ENCODE data around the gene AKT2. TPM values are rescaled to one million over a fixed set of nuclear protein-coding genes. Genes with fewer than 3 reads are reported as not detected.

AKT2 gene
- total RNA-seq, 1 donor from 2014 or later = 54.8 TPM

GRCh38 chr19:40208602-40209001 lies 76.5 kb downstream of the AKT2 start:
- Histone ChIP-seq H3K4me3 (ENCODE audit: low read depth, low read length) (no peak overlapping the region), H3K36me3 (ENCODE audit: control insufficient read depth, insufficient read depth, low read length) (peaks cover 1% of the 10 kb centered on the region), H3K27me3 (ENCODE audit: control insufficient read depth, insufficient read depth, low read length) (no peaks in the 10 kb centered on the region)
- FAIRE-seq = no peak
- DNase-seq (ENCODE audit: low read depth) = no peak
- no peak for TF ChIP-seq CTCF (IDR thresholded peaks at IDR 0.05; ENCODE audit: insufficient read depth, low read length, severe bottlenecking)

GRCh38 chr19:40205760-40206159 lies 79.4 kb downstream of the AKT2 start:
- no peaks in the 10 kb centered on the region for H3K27me3 ChIP-seq (ENCODE audit: control insufficient read depth, insufficient read depth, low read length)
- DNase-seq (ENCODE audit: low read depth) = no peak
- peaks cover 2% of the 10 kb centered on the region for H3K36me3 ChIP-seq (ENCODE audit: control insufficient read depth, insufficient read depth, low read length)
- FAIRE-seq = no peak
- no peak overlapping the region for H3K4me3 ChIP-seq (ENCODE audit: low read depth, low read length)
- no peak for TF ChIP-seq CTCF (IDR thresholded peaks at IDR 0.05; ENCODE audit: insufficient read depth, low read length, severe bottlenecking)

GRCh38 chr19:40204381-40204780 lies 80.8 kb downstream of the AKT2 start:
- DNase-seq (ENCODE audit: low read depth) = no peak
- no peaks in the 10 kb centered on the region for H3K27me3 ChIP-seq (ENCODE audit: control insufficient read depth, insufficient read depth, low read length)
- no peak overlapping the region for H3K4me3 ChIP-seq (ENCODE audit: low read depth, low read length)
- no peak for FAIRE-seq
- TF ChIP-seq CTCF (IDR thresholded peaks at IDR 0.05; ENCODE audit: insufficient read depth, low read length, severe bottlenecking) = no peak
- H3K36me3 ChIP-seq (ENCODE audit: control insufficient read depth, insufficient read depth, low read length) = peaks cover 1% of the 10 kb centered on the region

- Histone ChIP-seq H3K4me3 (ENCODE audit: low read depth, low read length) (no peak overlapping the region), H3K27me3 (ENCODE audit: control insufficient read depth, insufficient read depth, low read length) (no peaks in the 10 kb centered on the region), H3K36me3 (ENCODE audit: control insufficient read depth, insufficient read depth, low read length) (peaks cover 1% of the 10 kb centered on the region)
- no peak for FAIRE-seq
- no peak for TF ChIP-seq CTCF (IDR thresholded peaks at IDR 0.05; ENCODE audit: insufficient read depth, low read length, severe bottlenecking)
- peak; percentile 20 for DNase-seq (ENCODE audit: low read depth)
Observed at GRCh38 chr19:40200341-40201099, 84.6 kb downstream of the AKT2 start.

GRCh38 chr19:40198272-40198990 lies 86.7 kb downstream of the AKT2 start:
- H3K27me3 ChIP-seq (ENCODE audit: control insufficient read depth, insufficient read depth, low read length) = no peaks in the 10 kb centered on the region
- peaks cover 1% of the 10 kb centered on the region for H3K36me3 ChIP-seq (ENCODE audit: control insufficient read depth, insufficient read depth, low read length)
- no peak for TF ChIP-seq CTCF (IDR thresholded peaks at IDR 0.05; ENCODE audit: insufficient read depth, low read length, severe bottlenecking)
- H3K4me3 ChIP-seq (ENCODE audit: low read depth, low read length) = no peak overlapping the region
- DNase-seq (ENCODE audit: low read depth) (no peak), FAIRE-seq (no peak)

Data from bronchial epithelial cell (primary cell).